Esophagus muscularis mucosa (tissue), 4 donors: Measurements from ENCODE around the gene PLD1. TPM values are rescaled to one million over a fixed set of nuclear protein-coding genes. Genes with fewer than 3 reads are reported as not detected.

Experiments used
- DNase-seq: peaks from one replicate; pipeline ENCODE4 v3.0.0-alpha.2; 2017; ENCODE audit errors: extremely low spot score
- H3K27ac ChIP-seq, 4 donors: fragments of 200-600 bp; sonication (generic); replicated peaks in 1 of 4; 1 replicate in 3 of 4; 2 replicates in 1 of 4; pipeline ENCODE4 v1.5.1; 2016 to 2019; ENCODE audit warnings: mild to moderate bottlenecking in 1 of 4
- H3K27me3 ChIP-seq, 4 donors: fragments of 200-600 bp; sonication (generic); one replicate each; pipeline versions ENCODE4 v1.5.1 to v1.6.0; 2016 to 2019
- H3K36me3 ChIP-seq, 4 donors: fragments of 200-600 bp; sonication (generic); one replicate each; pipeline ENCODE4 v1.5.1; 2016 to 2019
- H3K4me1 ChIP-seq, 4 donors: fragments of 200-600 bp; sonication (generic); one replicate each; pipeline ENCODE4 v1.5.1; 2016 to 2019
- H3K4me3 ChIP-seq, 4 donors: fragments of 200-600 bp; sonication (generic); 1 replicate in 2 of 4; 2 replicates in 2 of 4; pipeline ENCODE4 v1.5.1; 2016 to 2019; ENCODE audit warnings: mild to moderate bottlenecking in 4 of 4, moderate library complexity in 1 of 4
- H3K9me3 ChIP-seq, 4 donors: fragments of 200-600 bp; sonication (generic); 1 replicate in 3 of 4; 2 replicates in 1 of 4; pipeline ENCODE4 v1.5.1; 2016 to 2019
- CTCF ChIP-seq, 3 experiments: fragments of 200-600 bp in 2 of 3; fragments of 450-650 bp in 1 of 3; sonication (generic) in 2 of 3; IDR thresholded peaks; one replicate each; pipeline ENCODE4 v1.5.1; 2017 to 2019; ENCODE audit warnings: antibody characterized with exemption in 3 of 3, mild to moderate bottlenecking in 2 of 3, moderate library complexity in 1 of 3
- EP300 ChIP-seq: sonication (generic); formaldehyde crosslinking; IDR thresholded peaks from one replicate; pipeline ENCODE4 v1.6.1; 2017; ENCODE audit warnings: antibody characterized with exemption
- POLR2A ChIP-seq: fragments of 450-650 bp; IDR thresholded peaks from one replicate; pipeline ENCODE4 v1.6.1; 2017; ENCODE audit warnings: antibody characterized with exemption, moderate library complexity, mild to moderate bottlenecking, low read depth
- POLR2AphosphoS5 ChIP-seq, 2 donors: sonication (generic); formaldehyde crosslinking; IDR thresholded peaks; one replicate each; pipeline ENCODE4 v1.6.1; 2017; ENCODE audit warnings: antibody characterized with exemption in 2 of 2
- WGBS: methylation state at CpG from one replicate; pipeline ENCODE4 v1.1.5; 2018; 5-methylcytosine and 5-hydroxymethylcytosine counted together
- intact Hi-C: fragments of 100-400 bp; cut with DNase I; formaldehyde crosslinking; loops from one replicate; pipeline ENCODE4 v1.15.1; 2023
- total RNA-seq, 4 donors: library from RNA; depleted of rRNA; stranded (reverse); fragments of >200 nt; gene quantifications; one replicate each; pipeline versions ENCODE4 v1.1.0 to v1.2.1, GENCODE V29; 2016

PLD1 gene
- total RNA-seq, 4 donors from 2014 or later = 12.4 to 21.1 (median 18.5) TPM

DNA sequence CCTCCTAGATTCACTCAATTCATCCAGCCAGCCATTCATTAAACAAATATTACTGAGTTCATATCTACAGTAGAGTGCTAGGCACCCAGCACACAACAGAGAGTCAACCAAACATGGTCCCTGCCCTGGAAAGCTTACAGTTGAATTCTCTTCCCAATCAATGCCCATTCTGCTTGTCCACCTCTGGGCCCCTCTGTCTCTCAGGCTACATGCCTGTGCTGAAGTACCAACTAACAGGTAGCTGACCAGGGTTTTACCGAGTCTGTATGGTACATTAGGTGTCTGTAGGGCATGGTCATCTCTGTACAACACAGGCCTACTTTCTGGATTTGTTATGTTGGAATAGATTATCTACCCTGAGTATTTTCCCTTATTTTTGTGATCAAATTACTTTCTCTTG, 23.3 kb downstream of the PLD1 start:
- peaks cover 5 to 66% (median 55%) of the 10 kb centered on the region in 4 donors for H3K4me1 ChIP-seq
- WGBS = no CpG with 5 or more reads among the region's 1 CpG
- H3K36me3 ChIP-seq = no peaks in the 10 kb centered on the region
- intact Hi-C loops = no loop called here
- H3K27ac ChIP-seq = no peak overlapping the region
- DNase-seq = no peak
- no peak for TF ChIP-seq CTCF (IDR thresholded peaks at IDR 0.05)
- TF ChIP-seq POLR2A = no peak
- no peak for TF ChIP-seq POLR2AphosphoS5 (IDR thresholded peaks at IDR 0.05)
- TF ChIP-seq EP300 = no peak
- H3K27me3 ChIP-seq = no peaks in the 10 kb centered on the region
- no peak overlapping the region for H3K4me3 ChIP-seq
- H3K9me3 ChIP-seq = no peaks in the 10 kb centered on the region

GRCh38 chr3:171784937-171785336, 25.3 kb downstream of the PLD1 start:
- no peaks in the 10 kb centered on the region for H3K36me3 ChIP-seq
- H3K4me1 ChIP-seq = peaks cover 5 to 53% (median 45%) of the 10 kb centered on the region in 4 donors
- DNase-seq = no peak
- no peak overlapping the region for H3K4me3 ChIP-seq
- WGBS = 62% methylated on average over 5 of the region's 5 CpGs
- peak overlapping the region in 3 of 4 donors; percentile 1 to 59 (median 39) for H3K27ac ChIP-seq
- intact Hi-C loops = no loop called here
- H3K27me3 ChIP-seq = no peaks in the 10 kb centered on the region
- H3K9me3 ChIP-seq = no peaks in the 10 kb centered on the region
- TF ChIP-seq POLR2AphosphoS5 (IDR thresholded peaks at IDR 0.05) (no peak), EP300 (no peak), CTCF (IDR thresholded peaks at IDR 0.05) (no peak), POLR2A (no peak)

DNA sequence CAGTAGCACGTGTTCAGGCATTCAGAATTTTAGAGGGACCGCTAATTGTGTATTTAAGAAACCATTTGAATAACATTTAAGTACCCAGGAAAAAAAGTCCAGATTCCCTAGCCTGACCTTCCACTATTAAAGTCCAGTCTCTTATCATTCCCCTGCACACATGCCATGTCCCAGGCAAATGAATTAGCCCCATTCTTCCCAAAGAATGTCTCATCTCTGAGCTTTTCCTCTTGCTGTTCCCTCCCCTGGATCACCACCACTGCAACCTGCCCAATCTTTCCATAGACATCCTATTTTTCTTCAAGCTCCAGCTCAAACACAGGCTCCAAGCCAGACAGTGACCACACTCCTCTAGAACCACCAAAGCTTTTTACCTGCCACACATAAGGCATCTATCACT, 25.9 kb downstream of the PLD1 start:
- no peaks in the 10 kb centered on the region for H3K27me3 ChIP-seq
- H3K36me3 ChIP-seq = no peaks in the 10 kb centered on the region
- peak overlapping the region in 3 of 4 donors; percentile 1 to 59 (median 39) for H3K27ac ChIP-seq
- TF ChIP-seq EP300 = no peak
- TF ChIP-seq POLR2AphosphoS5 (IDR thresholded peaks at IDR 0.05) = no peak
- no peaks in the 10 kb centered on the region for H3K9me3 ChIP-seq
- no peak overlapping the region for H3K4me3 ChIP-seq
- WGBS = 64% methylated on average over 2 of the region's 2 CpGs
- no peak for DNase-seq
- intact Hi-C loops = no loop called here
- peaks cover 5 to 50% (median 41%) of the 10 kb centered on the region in 4 donors for H3K4me1 ChIP-seq

GRCh38 chr3:171783626-171784025, 26.7 kb downstream of the PLD1 start:
- H3K36me3 ChIP-seq = no peaks in the 10 kb centered on the region
- TF ChIP-seq POLR2A (no peak), EP300 (no peak), POLR2AphosphoS5 (IDR thresholded peaks at IDR 0.05) (no peak), CTCF (IDR thresholded peaks at IDR 0.05) (no peak)
- intact Hi-C loops = no loop called here
- H3K4me1 ChIP-seq = peaks cover 5 to 42% (median 33%) of the 10 kb centered on the region in 4 donors
- no peaks in the 10 kb centered on the region for H3K27me3 ChIP-seq
- H3K4me3 ChIP-seq = no peak overlapping the region
- H3K9me3 ChIP-seq = no peaks in the 10 kb centered on the region
- H3K27ac ChIP-seq = no peak overlapping the region
- 84% methylated on average over 5 of the region's 5 CpGs for WGBS
- no peak for DNase-seq

GRCh38 chr3:171783086-171783485, 27.2 kb downstream of the PLD1 start:
- 76% methylated on average over 2 of the region's 2 CpGs for WGBS
- no peak overlapping the region for H3K27ac ChIP-seq

More at GRCh38 chr3:171783086-171783485, 27.2 kb downstream of the PLD1 start:
- TF ChIP-seq CTCF (IDR thresholded peaks at IDR 0.05) (no peak), POLR2AphosphoS5 (IDR thresholded peaks at IDR 0.05) (no peak), POLR2A (no peak), EP300 (no peak)
- Histone ChIP-seq H3K4me1 (peaks cover 5 to 37% (median 31%) of the 10 kb centered on the region in 4 donors), H3K9me3 (no peaks in the 10 kb centered on the region), H3K4me3 (no peak overlapping the region), H3K27me3 (no peaks in the 10 kb centered on the region), H3K36me3 (no peaks in the 10 kb centered on the region)
- intact Hi-C loops = no loop called here
- DNase-seq = no peak
